HepG2 (cell line): Measurements from ENCODE around the gene IFIT1B.

ENCODE experiments used
- ASH2L ChIP-seq: fragments of 300-600, 200-600 bp; sonication (generic); IDR thresholded peaks from 2 replicates; pipeline ENCODE4 v1.7.0; 2017; ENCODE audit warnings: low read depth, mild to moderate bottlenecking, moderate library complexity, mixed read lengths, low read length; ENCODE audit not compliant: insufficient read length
- ATAD3A ChIP-seq: sonication (generic); formaldehyde crosslinking; IDR thresholded peaks from 2 replicates; pipeline ENCODE4 v1.4.0; 2020; ENCODE audit warnings: missing genetic modification reagents
- DPF2 ChIP-seq: sonication (generic); formaldehyde crosslinking; IDR thresholded peaks from 2 replicates; pipeline ENCODE4 v1.4.0; 2020; ENCODE audit warnings: mild to moderate bottlenecking, low read depth, missing genetic modification reagents, borderline replicate concordance
- FOXK2 ChIP-seq: fragments of 450-650 bp; IDR thresholded peaks from 2 replicates; pipeline ENCODE4 v1.6.1; 2016
- KDM5A ChIP-seq: fragments of 200-600 bp; sonication (generic); IDR thresholded peaks from 2 replicates; pipeline ENCODE4 v1.7.0; 2018; ENCODE audit warnings: antibody characterized with exemption, mild to moderate bottlenecking, low read length, borderline replicate concordance
- POLR2AphosphoS5 ChIP-seq: IDR thresholded peaks from 2 replicates; pipeline ENCODE4 v1.6.1; 2012; ENCODE audit warnings: low read depth, low read length
- SMAD3 ChIP-seq: sonication (generic); formaldehyde crosslinking; IDR thresholded peaks from 2 replicates; pipeline ENCODE4 v1.4.0; 2020; ENCODE audit warnings: missing genetic modification reagents
- ZC3H4 ChIP-seq: sonication (generic); formaldehyde crosslinking; IDR thresholded peaks from 2 replicates; pipeline ENCODE4 v1.4.0; 2020; ENCODE audit warnings: missing genetic modification reagents, borderline replicate concordance
- ZNF674 ChIP-seq: sonication (generic); formaldehyde crosslinking; IDR thresholded peaks from 2 replicates; pipeline ENCODE4 v1.5.0; 2020; ENCODE audit warnings: low read depth, mild to moderate bottlenecking, missing genetic modification reagents
- TF ChIP-seq, protein P1 (sequence below): sonication (generic); formaldehyde crosslinking; IDR thresholded peaks from 2 replicates; pipeline ENCODE4 v1.8.1; 2023; ENCODE audit warnings: missing genetic modification reagents, inconsistent platforms, borderline replicate concordance
- TF ChIP-seq, protein P2 (sequence below): sonication (generic); formaldehyde crosslinking; conservative IDR thresholded peaks from 2 replicates; pipeline ENCODE4 v1.8.1; 2023; ENCODE audit warnings: missing genetic modification reagents

DNA sequence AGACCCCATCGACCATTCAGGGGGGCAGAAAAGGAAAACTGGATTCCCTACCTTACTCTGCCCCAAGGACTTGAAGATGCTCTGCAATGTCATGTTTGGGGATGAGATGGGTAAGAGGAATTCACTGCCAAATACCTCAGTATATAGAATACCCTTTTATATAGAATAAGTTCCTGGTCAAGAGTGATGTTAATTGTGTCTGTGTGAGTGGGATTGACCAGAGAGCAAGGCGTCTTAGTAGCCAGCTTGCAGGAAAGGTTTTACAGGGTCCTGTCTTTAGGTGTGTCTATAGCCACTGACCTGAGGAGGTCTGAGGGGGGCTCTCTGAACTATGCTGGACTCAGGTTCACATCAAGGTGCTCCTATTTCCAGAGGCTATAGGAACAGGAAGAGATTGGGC, 48.7 kb upstream of the IFIT1B start:
- no peak for TF ChIP-seq POLR2AphosphoS5
- no peak for TF ChIP-seq ATAD3A (CRISPR knock-in tag)
- TF ChIP-seq ZNF674 (CRISPR knock-in tag): no peak
- TF ChIP-seq, protein P1, sequence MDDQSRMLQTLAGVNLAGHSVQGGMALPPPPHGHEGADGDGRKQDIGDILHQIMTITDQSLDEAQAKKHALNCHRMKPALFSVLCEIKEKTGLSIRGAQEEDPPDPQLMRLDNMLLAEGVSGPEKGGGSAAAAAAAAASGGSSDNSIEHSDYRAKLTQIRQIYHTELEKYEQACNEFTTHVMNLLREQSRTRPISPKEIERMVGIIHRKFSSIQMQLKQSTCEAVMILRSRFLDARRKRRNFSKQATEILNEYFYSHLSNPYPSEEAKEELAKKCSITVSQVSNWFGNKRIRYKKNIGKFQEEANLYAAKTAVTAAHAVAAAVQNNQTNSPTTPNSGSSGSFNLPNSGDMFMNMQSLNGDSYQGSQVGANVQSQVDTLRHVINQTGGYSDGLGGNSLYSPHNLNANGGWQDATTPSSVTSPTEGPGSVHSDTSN (CRISPR knock-in tag): no peak
- TF ChIP-seq KDM5A: no peak
- TF ChIP-seq ZC3H4: no peak
- TF ChIP-seq, protein P2, sequence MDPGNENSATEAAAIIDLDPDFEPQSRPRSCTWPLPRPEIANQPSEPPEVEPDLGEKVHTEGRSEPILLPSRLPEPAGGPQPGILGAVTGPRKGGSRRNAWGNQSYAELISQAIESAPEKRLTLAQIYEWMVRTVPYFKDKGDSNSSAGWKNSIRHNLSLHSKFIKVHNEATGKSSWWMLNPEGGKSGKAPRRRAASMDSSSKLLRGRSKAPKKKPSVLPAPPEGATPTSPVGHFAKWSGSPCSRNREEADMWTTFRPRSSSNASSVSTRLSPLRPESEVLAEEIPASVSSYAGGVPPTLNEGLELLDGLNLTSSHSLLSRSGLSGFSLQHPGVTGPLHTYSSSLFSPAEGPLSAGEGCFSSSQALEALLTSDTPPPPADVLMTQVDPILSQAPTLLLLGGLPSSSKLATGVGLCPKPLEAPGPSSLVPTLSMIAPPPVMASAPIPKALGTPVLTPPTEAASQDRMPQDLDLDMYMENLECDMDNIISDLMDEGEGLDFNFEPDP (CRISPR knock-in tag): no peak
- TF ChIP-seq DPF2: no peak
- no peak for TF ChIP-seq SMAD3 (CRISPR knock-in tag)
- no peak for TF ChIP-seq ASH2L
- no peak for TF ChIP-seq FOXK2
